GM12873 (cell line): Measurements from ENCODE around the gene PIH1D2.

Source experiments
- CTCF ChIP-seq: IDR thresholded peaks from 2 replicates; pipeline ENCODE4 v1.5.1; 2012; ENCODE audit warnings: low read depth, mild to moderate bottlenecking, moderate library complexity, low read length, control low read depth; ENCODE audit not compliant: insufficient read depth; ENCODE audit errors: missing control alignments

Gene PIH1D2

GRCh38 chr11:112085822-112086421 is 12.1 kb upstream of the PIH1D2 start:
- no peak for TF ChIP-seq CTCF

- no peak for TF ChIP-seq CTCF
Measured at GRCh38 chr11:112082729-112083128, 8.9 kb upstream of the PIH1D2 start.

DNA sequence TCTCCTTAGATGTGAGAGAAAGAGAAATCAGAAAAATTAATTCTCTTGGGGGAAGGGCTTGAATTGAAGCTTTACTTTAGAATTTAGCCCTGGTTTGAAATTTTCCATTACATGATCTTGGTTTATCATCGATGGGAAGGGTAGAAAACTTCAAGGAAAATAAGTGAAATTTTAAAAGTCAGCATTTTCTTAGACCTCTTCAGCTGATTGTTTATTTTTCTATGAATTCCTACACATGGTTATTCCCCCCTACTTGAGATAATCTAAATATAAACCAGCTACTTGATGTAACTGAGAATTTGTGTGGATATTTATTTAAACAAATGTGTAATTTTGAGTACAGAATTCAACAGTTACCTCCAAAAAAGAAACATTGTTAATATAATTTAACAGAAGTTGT is 10.9 kb downstream of the PIH1D2 start:
- no peak for TF ChIP-seq CTCF

GRCh38 chr11:112058103-112058502 is 15.7 kb downstream of the PIH1D2 start:
- no peak for TF ChIP-seq CTCF

DNA sequence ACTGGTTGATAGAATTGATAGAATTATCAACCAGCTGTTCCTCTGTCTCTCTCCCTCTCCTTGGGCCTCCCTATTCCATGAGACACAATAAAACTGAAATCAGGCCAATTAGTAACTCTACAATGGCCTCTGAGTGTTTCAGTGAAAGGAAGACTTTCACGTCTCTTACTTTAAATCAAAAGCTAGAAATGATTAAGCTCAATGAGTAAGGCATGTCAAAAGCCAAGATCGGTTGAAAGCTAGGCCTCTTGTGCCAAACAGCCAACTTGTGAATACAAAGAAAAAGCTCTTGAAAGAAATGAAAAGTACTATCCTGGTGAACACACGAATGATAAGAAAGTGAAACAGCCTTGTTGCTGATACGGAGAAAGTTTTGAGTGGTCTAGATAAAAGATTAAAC is 16.6 kb downstream of the PIH1D2 start:
- no peak for TF ChIP-seq CTCF

GRCh38 chr11:112051768-112052167 is 22.0 kb downstream of the PIH1D2 start:
- TF ChIP-seq CTCF: no peak

GRCh38 chr11:112050721-112051120 is 23.1 kb downstream of the PIH1D2 start:
- TF ChIP-seq CTCF: no peak
